Measurements from ENCODE around the gene SEMA3B. TPM values are rescaled to one million over a fixed set of nuclear protein-coding genes. Genes with fewer than 3 reads are reported as not detected.

The SEMA3B gene
- total RNA-seq, 1 experiment from 2014 or later: 7.3 TPM

GRCh38 chr3:50323614-50324199 lies 54.8 kb downstream of the SEMA3B start:
- peak overlapping the region; percentile 70; the same call in 1 of the 2 replicates for H3K27ac Mint-ChIP-seq

More at GRCh38 chr3:50323614-50324199, 54.8 kb downstream of the SEMA3B start:
- no peak for ATAC-seq
- TF ChIP-seq ZNF512 (CRISPR knock-in tag; IDR thresholded peaks at IDR 0.05; ENCODE audit: borderline replicate concordance) (no peak), MXD4 (CRISPR knock-in tag; IDR thresholded peaks at IDR 0.05; ENCODE audit: borderline replicate concordance) (no peak), TEAD4 (CRISPR knock-in tag; IDR thresholded peaks at IDR 0.05) (no peak), HMGXB4 (CRISPR knock-in tag; IDR thresholded peaks at IDR 0.05) (no peak), EMX1 (CRISPR knock-in tag; IDR thresholded peaks at IDR 0.05) (no peak), ERG (CRISPR knock-in tag; IDR thresholded peaks at IDR 0.05) (no peak), ZBTB43 (CRISPR knock-in tag; IDR thresholded peaks at IDR 0.05) (no peak), ZNF121 (CRISPR knock-in tag; IDR thresholded peaks at IDR 0.05) (no peak), MYBL2 (CRISPR knock-in tag; IDR thresholded peaks at IDR 0.05) (no peak), FOXP4 (CRISPR knock-in tag; IDR thresholded peaks at IDR 0.05) (no peak), RORB (CRISPR knock-in tag; IDR thresholded peaks at IDR 0.05) (no peak), FOXK1 (CRISPR knock-in tag; IDR thresholded peaks at IDR 0.05) (no peak), TCF7 (CRISPR knock-in tag; IDR thresholded peaks at IDR 0.05; ENCODE audit: low read depth) (no peak), ZNF396 (CRISPR knock-in tag; IDR thresholded peaks at IDR 0.05; ENCODE audit: borderline replicate concordance) (no peak), CBFB (CRISPR knock-in tag; IDR thresholded peaks at IDR 0.05; ENCODE audit: low read depth) (no peak)
- no peak for DNase-seq (ENCODE audit: low spot score)
- Mint-ChIP-seq H3K36me3 (peaks cover 20% of the 10 kb centered on the region), H3K4me1 (peaks cover 44% of the 10 kb centered on the region), H3K9me3 (no peaks in the 10 kb centered on the region), H3K4me3 (no peak overlapping the region), H3K27me3 (ENCODE audit: low read depth) (no peaks in the 10 kb centered on the region)
- CTCF ChIA-PET: interaction anchor here (0.5 to 5.5 kb wide), 12 partner anchors 13 to 288 kb away, joined by 3 to 95 read pairs (median 6); partner anchors contain the start of genes CISH, HYAL1, HYAL3 and IFRD2
- POLR2A ChIA-PET: no interaction called here
